ENCODE data around the gene SYCE1. TPM values are rescaled to one million over a fixed set of nuclear protein-coding genes. Genes with fewer than 3 reads are reported as not detected.

SYCE1 gene
- total and polyA plus RNA-seq, 2 experiments from 2014 or later: 0.53 TPM; not detected in 1

DNA sequence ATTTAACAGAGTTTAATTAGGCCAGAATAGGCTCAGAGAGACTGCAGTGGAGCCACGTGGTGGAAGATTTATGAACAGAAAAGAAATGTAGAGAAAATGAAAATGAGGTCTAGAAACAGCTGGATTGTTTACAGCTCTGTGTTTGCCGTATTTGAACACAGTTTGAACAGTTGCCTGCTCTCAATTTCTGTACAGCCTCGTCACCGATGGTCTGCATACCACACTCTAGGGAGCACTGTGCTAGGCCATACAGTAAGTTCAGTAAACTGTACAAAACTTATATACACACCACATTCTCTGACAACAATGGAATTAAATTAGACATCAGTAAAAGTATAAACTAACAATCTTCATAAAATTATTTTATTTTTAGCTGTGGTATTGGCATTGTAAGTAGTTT is 49.3 kb downstream of the SYCE1 start:
- Histone ChIP-seq H3K4me2 (no peak overlapping the region), H3K9me2 (ENCODE audit: insufficient read depth) (no peaks in the 10 kb centered on the region), H2AFZ (no peak overlapping the region), H4K20me1 (replicated peaks; ENCODE audit: insufficient read depth) (no peaks in the 10 kb centered on the region), H3K36me3 (ENCODE audit: insufficient read depth) (no peaks in the 10 kb centered on the region), H3K4me3 (no peak overlapping the region), H3K27ac (ENCODE audit: low read depth) (no peak overlapping the region), H3F3A (replicated peaks; ENCODE audit: low read depth) (no peaks in the 10 kb centered on the region), H3K4me1 (ENCODE audit: insufficient read depth) (no peaks in the 10 kb centered on the region), H3K79me2 (replicated peaks; ENCODE audit: insufficient read depth) (no peaks in the 10 kb centered on the region), H3K27me3 (ENCODE audit: insufficient read depth) (peaks cover 24% of the 10 kb centered on the region)
- Mint-ChIP-seq H3K4me3 (no peak overlapping the region), H3K9me3 (peaks cover 40% of the 10 kb centered on the region), H3K4me1 (no peaks in the 10 kb centered on the region), H3K27me3 (ENCODE audit: insufficient read depth, low read depth, poor library complexity) (peaks cover 13% of the 10 kb centered on the region), H3K27ac (no peak overlapping the region), H3K36me3 (ENCODE audit: low read depth) (no peaks in the 10 kb centered on the region)
- no peak for TF ChIP-seq JUNB (IDR thresholded peaks at IDR 0.05; ENCODE audit: unreplicated experiment)
- TF ChIP-seq, protein P1, sequence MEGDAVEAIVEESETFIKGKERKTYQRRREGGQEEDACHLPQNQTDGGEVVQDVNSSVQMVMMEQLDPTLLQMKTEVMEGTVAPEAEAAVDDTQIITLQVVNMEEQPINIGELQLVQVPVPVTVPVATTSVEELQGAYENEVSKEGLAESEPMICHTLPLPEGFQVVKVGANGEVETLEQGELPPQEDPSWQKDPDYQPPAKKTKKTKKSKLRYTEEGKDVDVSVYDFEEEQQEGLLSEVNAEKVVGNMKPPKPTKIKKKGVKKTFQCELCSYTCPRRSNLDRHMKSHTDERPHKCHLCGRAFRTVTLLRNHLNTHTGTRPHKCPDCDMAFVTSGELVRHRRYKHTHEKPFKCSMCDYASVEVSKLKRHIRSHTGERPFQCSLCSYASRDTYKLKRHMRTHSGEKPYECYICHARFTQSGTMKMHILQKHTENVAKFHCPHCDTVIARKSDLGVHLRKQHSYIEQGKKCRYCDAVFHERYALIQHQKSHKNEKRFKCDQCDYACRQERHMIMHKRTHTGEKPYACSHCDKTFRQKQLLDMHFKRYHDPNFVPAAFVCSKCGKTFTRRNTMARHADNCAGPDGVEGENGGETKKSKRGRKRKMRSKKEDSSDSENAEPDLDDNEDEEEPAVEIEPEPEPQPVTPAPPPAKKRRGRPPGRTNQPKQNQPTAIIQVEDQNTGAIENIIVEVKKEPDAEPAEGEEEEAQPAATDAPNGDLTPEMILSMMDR (conservative IDR thresholded peaks at IDR 0.05; ENCODE audit: low read depth in 2 of 2): no peak
- no peak for TF ChIP-seq EZH2 (IDR thresholded peaks at IDR 0.05; ENCODE audit: low read depth, unreplicated experiment)
- TF ChIP-seq CREB1 (CRISPR knock-in tag; IDR thresholded peaks at IDR 0.05; ENCODE audit: low read depth): no peak
- no peak for TF ChIP-seq STAT1 (IDR thresholded peaks at IDR 0.05; ENCODE audit: unreplicated experiment)
- TF ChIP-seq NANOG (IDR thresholded peaks at IDR 0.05; ENCODE audit: borderline replicate concordance): no peak
- ATAC-seq (no peak), DNase-seq (ENCODE audit: low spot score) (no peak)

DNA sequence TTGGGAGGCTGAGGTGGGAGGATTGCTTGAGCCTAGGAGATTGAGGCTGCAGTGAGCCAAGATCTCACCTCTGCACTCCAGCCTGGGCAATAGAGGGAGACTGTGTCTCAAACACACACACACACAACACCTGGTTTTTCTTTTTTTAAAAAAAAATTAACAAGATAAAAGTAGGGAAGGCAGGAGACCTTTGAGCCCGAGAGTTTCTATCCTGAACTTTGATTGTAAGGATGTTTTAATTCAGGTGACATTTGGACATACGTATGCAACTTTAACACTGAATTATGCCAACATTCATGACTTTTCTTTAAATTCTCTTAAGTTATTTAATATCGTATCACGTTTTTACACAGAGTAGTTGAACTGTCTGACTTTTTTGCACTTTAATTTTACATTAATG is 49.9 kb downstream of the SYCE1 start:
- H3F3A ChIP-seq (replicated peaks; ENCODE audit: low read depth): no peaks in the 10 kb centered on the region
- ATAC-seq (no peak), DNase-seq (ENCODE audit: low spot score) (no peak)
- H3K36me3 ChIP-seq (ENCODE audit: insufficient read depth): no peaks in the 10 kb centered on the region
- Mint-ChIP-seq H3K36me3 (ENCODE audit: low read depth) (no peaks in the 10 kb centered on the region), H3K4me1 (no peaks in the 10 kb centered on the region), H3K9me3 (peaks cover 38% of the 10 kb centered on the region), H3K27me3 (ENCODE audit: insufficient read depth, low read depth, poor library complexity) (peaks cover 8% of the 10 kb centered on the region), H3K4me3 (no peak overlapping the region), H3K27ac (no peak overlapping the region)
- no peak overlapping the region for H2AFZ ChIP-seq
- H3K4me2 ChIP-seq: no peak overlapping the region
- no peak overlapping the region for H3K4me3 ChIP-seq
- no peaks in the 10 kb centered on the region for H3K4me1 ChIP-seq (ENCODE audit: insufficient read depth)
- H3K79me2 ChIP-seq (replicated peaks; ENCODE audit: insufficient read depth): no peaks in the 10 kb centered on the region
- H3K27me3 ChIP-seq (ENCODE audit: insufficient read depth): peaks cover 19% of the 10 kb centered on the region; the same call in 1 of the 2 replicates
- H3K9me2 ChIP-seq (ENCODE audit: insufficient read depth): no peaks in the 10 kb centered on the region
- H3K27ac ChIP-seq (ENCODE audit: low read depth): no peak overlapping the region
- no peaks in the 10 kb centered on the region for H4K20me1 ChIP-seq (replicated peaks; ENCODE audit: insufficient read depth)
- TF ChIP-seq ZNF114 (CRISPR knock-in tag; IDR thresholded peaks at IDR 0.05) (no peak), EZH2 (IDR thresholded peaks at IDR 0.05; ENCODE audit: low read depth, unreplicated experiment) (no peak), ZNF331 (CRISPR knock-in tag; IDR thresholded peaks at IDR 0.05; ENCODE audit: low read depth) (no peak), STAT1 (IDR thresholded peaks at IDR 0.05; ENCODE audit: unreplicated experiment) (no peak), EZH2phosphoT487 (IDR thresholded peaks at IDR 0.05; ENCODE audit: unreplicated experiment) (no peak)
- TF ChIP-seq, protein P2, sequence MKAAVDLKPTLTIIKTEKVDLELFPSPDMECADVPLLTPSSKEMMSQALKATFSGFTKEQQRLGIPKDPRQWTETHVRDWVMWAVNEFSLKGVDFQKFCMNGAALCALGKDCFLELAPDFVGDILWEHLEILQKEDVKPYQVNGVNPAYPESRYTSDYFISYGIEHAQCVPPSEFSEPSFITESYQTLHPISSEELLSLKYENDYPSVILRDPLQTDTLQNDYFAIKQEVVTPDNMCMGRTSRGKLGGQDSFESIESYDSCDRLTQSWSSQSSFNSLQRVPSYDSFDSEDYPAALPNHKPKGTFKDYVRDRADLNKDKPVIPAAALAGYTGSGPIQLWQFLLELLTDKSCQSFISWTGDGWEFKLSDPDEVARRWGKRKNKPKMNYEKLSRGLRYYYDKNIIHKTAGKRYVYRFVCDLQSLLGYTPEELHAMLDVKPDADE (IDR thresholded peaks at IDR 0.05): no peak
- TF ChIP-seq, protein P3, sequence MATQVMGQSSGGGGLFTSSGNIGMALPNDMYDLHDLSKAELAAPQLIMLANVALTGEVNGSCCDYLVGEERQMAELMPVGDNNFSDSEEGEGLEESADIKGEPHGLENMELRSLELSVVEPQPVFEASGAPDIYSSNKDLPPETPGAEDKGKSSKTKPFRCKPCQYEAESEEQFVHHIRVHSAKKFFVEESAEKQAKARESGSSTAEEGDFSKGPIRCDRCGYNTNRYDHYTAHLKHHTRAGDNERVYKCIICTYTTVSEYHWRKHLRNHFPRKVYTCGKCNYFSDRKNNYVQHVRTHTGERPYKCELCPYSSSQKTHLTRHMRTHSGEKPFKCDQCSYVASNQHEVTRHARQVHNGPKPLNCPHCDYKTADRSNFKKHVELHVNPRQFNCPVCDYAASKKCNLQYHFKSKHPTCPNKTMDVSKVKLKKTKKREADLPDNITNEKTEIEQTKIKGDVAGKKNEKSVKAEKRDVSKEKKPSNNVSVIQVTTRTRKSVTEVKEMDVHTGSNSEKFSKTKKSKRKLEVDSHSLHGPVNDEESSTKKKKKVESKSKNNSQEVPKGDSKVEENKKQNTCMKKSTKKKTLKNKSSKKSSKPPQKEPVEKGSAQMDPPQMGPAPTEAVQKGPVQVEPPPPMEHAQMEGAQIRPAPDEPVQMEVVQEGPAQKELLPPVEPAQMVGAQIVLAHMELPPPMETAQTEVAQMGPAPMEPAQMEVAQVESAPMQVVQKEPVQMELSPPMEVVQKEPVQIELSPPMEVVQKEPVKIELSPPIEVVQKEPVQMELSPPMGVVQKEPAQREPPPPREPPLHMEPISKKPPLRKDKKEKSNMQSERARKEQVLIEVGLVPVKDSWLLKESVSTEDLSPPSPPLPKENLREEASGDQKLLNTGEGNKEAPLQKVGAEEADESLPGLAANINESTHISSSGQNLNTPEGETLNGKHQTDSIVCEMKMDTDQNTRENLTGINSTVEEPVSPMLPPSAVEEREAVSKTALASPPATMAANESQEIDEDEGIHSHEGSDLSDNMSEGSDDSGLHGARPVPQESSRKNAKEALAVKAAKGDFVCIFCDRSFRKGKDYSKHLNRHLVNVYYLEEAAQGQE (IDR thresholded peaks at IDR 0.05; ENCODE audit: unreplicated experiment): no peak

Data from GM23338 (cell line).